ENCODE data around the gene HDAC7. TPM values are rescaled to one million over a fixed set of nuclear protein-coding genes. Genes with fewer than 3 reads are reported as not detected.

HDAC7 gene
- total RNA-seq, 1 donor: 25.4 TPM

GRCh38 chr12:47801170-47801903, 18.4 kb downstream of the HDAC7 start:
- H3K27me3 ChIP-seq (ENCODE audit: insufficient read depth, low read length): no peaks in the 10 kb centered on the region
- H3K4me1 ChIP-seq (ENCODE audit: insufficient read depth, low read length): peaks cover 70% of the 10 kb centered on the region
- H3K4me3 ChIP-seq (ENCODE audit: low read length): no peak overlapping the region
- no peaks in the 10 kb centered on the region for H3K9me3 ChIP-seq (ENCODE audit: low read depth, low read length)

GRCh38 chr12:47800582-47800981, 19.1 kb downstream of the HDAC7 start:
- no peak overlapping the region for H3K4me3 ChIP-seq (ENCODE audit: low read length)
- H3K27me3 ChIP-seq (ENCODE audit: insufficient read depth, low read length): no peaks in the 10 kb centered on the region
- no peaks in the 10 kb centered on the region for H3K9me3 ChIP-seq (ENCODE audit: low read depth, low read length)
- H3K4me1 ChIP-seq (ENCODE audit: insufficient read depth, low read length): peaks cover 62% of the 10 kb centered on the region

DNA sequence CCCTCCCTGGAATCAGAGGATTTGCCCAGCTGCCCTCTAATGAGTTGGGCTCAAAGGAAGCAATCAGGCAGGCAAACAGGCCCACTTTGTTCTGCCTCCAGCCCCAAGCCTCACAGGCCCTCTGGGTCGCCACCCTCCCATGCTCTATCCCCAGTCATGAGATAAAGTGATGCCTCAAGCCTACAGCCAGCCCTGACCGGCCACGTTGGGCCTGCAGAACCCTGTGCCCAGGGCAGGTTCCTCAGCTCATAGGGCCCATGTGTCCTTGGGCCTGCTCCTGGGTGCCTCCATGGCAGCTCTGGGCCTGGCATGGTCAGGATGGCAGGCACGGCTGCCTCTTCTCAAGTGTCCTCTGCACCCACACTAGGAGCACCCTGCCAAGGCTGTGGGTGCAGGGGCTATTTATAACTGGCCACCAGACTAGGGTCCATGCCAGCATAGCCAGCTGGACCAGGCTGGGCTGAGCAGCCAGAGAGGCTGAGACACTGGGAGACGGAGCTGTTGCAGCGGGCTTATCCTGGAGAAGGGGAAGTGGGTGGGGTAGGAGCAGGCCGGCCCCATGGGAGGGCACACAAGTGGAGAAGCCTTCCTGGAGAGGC, 20.2 kb downstream of the HDAC7 start:
- no peaks in the 10 kb centered on the region for H3K27me3 ChIP-seq (ENCODE audit: insufficient read depth, low read length)
- peaks cover 51% of the 10 kb centered on the region for H3K4me1 ChIP-seq (ENCODE audit: insufficient read depth, low read length)
- no peak overlapping the region for H3K4me3 ChIP-seq (ENCODE audit: low read length)
- no peaks in the 10 kb centered on the region for H3K9me3 ChIP-seq (ENCODE audit: low read depth, low read length)

DNA sequence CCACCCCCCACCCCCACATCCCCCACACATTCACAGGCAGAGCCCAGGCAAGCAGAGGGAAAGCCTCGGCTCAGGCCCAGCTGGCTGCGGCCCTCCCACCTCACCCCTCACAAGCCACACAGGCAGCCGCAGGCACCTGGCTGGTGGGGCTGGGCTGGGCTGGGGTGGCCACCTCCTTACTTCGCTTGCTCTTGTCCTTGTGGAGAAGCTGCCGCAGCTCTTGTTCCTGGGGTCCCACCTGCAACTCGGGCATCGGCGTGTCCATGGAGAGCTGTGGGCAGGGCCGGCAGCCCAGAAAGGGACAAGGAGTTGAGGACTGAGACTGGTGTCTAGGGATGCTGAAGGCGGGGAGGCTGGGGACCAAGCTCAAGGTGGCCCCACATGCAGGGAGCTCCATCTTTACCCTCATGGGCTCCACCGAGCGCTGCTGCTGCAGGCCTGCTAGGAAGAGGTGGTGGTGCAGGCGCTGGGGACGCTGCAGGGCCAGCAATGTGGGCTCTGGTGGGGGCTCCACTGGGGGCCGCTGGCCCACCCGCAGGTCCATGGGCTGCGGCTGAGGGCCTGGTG, 21.2 kb downstream of the HDAC7 start:
- H3K4me1 ChIP-seq (ENCODE audit: insufficient read depth, low read length): peaks cover 41% of the 10 kb centered on the region
- H3K9me3 ChIP-seq (ENCODE audit: low read depth, low read length): no peaks in the 10 kb centered on the region
- no peak overlapping the region for H3K4me3 ChIP-seq (ENCODE audit: low read length)
- H3K27me3 ChIP-seq (ENCODE audit: insufficient read depth, low read length): no peaks in the 10 kb centered on the region

DNA sequence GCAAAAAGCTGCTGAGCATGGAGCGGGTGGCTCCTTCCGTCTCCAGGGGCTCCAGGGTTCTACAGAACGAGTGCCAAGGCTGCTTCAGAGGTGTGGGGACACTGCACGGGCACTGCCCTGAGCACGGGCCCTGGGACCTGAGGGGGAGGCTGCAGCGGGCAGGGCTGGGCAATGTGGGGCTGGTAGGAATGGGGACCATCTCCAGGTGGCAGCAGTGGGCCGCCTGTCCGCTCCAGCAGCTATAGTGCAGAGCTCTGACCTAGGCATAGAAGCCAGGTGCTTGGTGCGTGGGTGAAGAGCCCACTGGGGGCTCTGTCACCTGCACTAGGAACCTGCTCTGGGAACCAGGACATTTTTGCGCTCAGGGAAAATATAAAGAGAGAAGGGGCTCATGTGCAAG, 22.3 kb downstream of the HDAC7 start:
- Histone ChIP-seq H3K9me3 (ENCODE audit: low read depth, low read length) (no peaks in the 10 kb centered on the region), H3K4me3 (ENCODE audit: low read length) (no peak overlapping the region), H3K27me3 (ENCODE audit: insufficient read depth, low read length) (no peaks in the 10 kb centered on the region), H3K4me1 (ENCODE audit: insufficient read depth, low read length) (peaks cover 31% of the 10 kb centered on the region)

- H3K27me3 ChIP-seq (ENCODE audit: insufficient read depth, low read length): no peaks in the 10 kb centered on the region
- H3K4me3 ChIP-seq (ENCODE audit: low read length): no peak overlapping the region
- no peaks in the 10 kb centered on the region for H3K9me3 ChIP-seq (ENCODE audit: low read depth, low read length)
- H3K4me1 ChIP-seq (ENCODE audit: insufficient read depth, low read length): peaks cover 15% of the 10 kb centered on the region
Measured at GRCh38 chr12:47795814-47796411, 23.8 kb downstream of the HDAC7 start.

DNA sequence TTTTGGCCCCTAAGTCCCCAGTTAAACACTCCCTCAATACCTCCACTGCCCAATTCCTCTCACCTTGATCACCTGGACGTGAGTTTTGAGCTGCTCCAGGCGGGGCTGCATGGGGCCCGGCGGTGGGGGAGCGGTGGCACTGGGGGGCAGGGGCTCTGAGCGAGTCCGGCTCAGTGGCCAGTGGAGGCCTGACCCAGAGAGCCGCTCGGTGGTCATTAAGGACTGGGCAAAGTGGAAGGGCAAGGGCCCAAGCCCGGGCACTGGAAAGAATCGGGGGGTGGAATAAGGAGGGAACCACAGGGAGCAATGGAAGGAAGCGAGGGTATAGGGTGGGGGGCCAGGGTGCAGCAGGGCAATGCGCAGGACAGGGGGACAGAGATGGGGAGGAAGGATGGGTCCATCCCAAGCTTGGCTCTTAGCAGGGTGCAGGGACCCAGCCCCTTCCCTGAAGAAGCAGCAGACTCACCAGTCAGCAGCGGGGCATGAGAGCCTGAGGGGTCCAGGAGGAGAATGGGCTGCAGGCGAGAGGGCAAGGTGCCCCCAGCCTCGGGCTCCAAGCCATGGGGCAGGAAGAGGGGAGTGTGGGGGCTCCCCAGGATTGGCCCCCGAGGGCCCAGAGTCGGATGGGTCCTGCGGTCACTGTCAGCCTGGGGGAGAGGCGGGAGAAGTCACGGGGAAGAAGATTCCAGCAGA, 24.4 kb downstream of the HDAC7 start:
- H3K4me3 ChIP-seq (ENCODE audit: low read length): no peak overlapping the region
- peaks cover 9% of the 10 kb centered on the region for H3K4me1 ChIP-seq (ENCODE audit: insufficient read depth, low read length)
- H3K27me3 ChIP-seq (ENCODE audit: insufficient read depth, low read length): no peaks in the 10 kb centered on the region
- H3K9me3 ChIP-seq (ENCODE audit: low read depth, low read length): no peaks in the 10 kb centered on the region

DNA sequence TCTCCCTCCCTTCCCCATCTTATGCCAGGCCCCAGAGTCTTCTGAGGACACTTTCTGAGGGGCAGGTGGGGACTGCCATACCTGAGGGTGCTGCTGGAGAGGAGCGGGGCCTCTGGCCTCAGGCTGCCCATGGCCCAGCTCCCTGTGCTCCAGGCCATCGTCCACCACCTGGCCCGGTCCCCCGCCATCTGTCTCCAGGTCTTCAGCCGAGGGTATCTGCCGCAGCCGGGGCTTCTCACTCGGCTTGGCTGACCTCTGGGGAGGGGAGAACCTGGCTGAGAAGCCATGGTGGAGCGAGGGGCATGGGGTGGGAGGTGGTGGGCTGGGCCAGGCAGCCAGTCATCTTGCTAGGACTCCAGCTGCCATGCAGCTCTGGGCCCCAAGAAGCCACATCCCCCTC, 25.0 kb downstream of the HDAC7 start:
- Histone ChIP-seq H3K27me3 (ENCODE audit: insufficient read depth, low read length) (no peaks in the 10 kb centered on the region), H3K9me3 (ENCODE audit: low read depth, low read length) (no peaks in the 10 kb centered on the region), H3K4me3 (ENCODE audit: low read length) (no peak overlapping the region), H3K4me1 (ENCODE audit: insufficient read depth, low read length) (peaks cover 3% of the 10 kb centered on the region)

- Histone ChIP-seq H3K4me3 (ENCODE audit: low read length) (no peak overlapping the region), H3K9me3 (ENCODE audit: low read depth, low read length) (no peaks in the 10 kb centered on the region), H3K27me3 (ENCODE audit: insufficient read depth, low read length) (no peaks in the 10 kb centered on the region), H3K4me1 (ENCODE audit: insufficient read depth, low read length) (no peaks in the 10 kb centered on the region)
Measured at GRCh38 chr12:47793015-47793681, 26.6 kb downstream of the HDAC7 start.

GRCh38 chr12:47791874-47792273, 27.8 kb downstream of the HDAC7 start:
- H3K9me3 ChIP-seq (ENCODE audit: low read depth, low read length): no peaks in the 10 kb centered on the region
- H3K4me1 ChIP-seq (ENCODE audit: insufficient read depth, low read length): no peaks in the 10 kb centered on the region
- no peak overlapping the region for H3K4me3 ChIP-seq (ENCODE audit: low read length)
- no peaks in the 10 kb centered on the region for H3K27me3 ChIP-seq (ENCODE audit: insufficient read depth, low read length)

DNA sequence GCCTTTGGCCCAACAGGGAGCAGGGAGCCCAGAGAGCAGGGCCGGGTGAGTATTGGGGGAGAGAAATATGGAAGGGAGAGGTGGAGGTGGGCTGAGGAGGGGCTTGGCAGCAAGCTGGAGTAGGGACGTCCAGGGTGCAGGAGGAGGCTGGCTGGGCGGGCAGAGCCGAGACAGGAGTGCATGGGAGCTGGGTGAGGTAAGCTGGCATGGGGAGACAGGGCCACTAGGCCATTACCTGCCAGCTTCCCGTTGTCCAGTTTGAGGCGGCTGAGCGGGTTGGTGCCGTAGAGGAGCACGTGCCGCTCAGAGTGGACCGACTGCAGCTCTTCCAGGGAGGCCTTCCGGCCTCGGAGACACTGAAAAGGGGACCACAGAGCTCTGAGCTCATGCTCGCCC, 28.4 kb downstream of the HDAC7 start:
- Histone ChIP-seq H3K27me3 (ENCODE audit: insufficient read depth, low read length) (no peaks in the 10 kb centered on the region), H3K4me3 (ENCODE audit: low read length) (no peak overlapping the region), H3K9me3 (ENCODE audit: low read depth, low read length) (no peaks in the 10 kb centered on the region), H3K4me1 (ENCODE audit: insufficient read depth, low read length) (no peaks in the 10 kb centered on the region)

- Histone ChIP-seq H3K27me3 (ENCODE audit: insufficient read depth, low read length) (no peaks in the 10 kb centered on the region), H3K4me1 (ENCODE audit: insufficient read depth, low read length) (no peaks in the 10 kb centered on the region), H3K4me3 (ENCODE audit: low read length) (no peak overlapping the region), H3K9me3 (ENCODE audit: low read depth, low read length) (no peaks in the 10 kb centered on the region)
Measured at GRCh38 chr12:47790676-47791350, 28.9 kb downstream of the HDAC7 start.

DNA sequence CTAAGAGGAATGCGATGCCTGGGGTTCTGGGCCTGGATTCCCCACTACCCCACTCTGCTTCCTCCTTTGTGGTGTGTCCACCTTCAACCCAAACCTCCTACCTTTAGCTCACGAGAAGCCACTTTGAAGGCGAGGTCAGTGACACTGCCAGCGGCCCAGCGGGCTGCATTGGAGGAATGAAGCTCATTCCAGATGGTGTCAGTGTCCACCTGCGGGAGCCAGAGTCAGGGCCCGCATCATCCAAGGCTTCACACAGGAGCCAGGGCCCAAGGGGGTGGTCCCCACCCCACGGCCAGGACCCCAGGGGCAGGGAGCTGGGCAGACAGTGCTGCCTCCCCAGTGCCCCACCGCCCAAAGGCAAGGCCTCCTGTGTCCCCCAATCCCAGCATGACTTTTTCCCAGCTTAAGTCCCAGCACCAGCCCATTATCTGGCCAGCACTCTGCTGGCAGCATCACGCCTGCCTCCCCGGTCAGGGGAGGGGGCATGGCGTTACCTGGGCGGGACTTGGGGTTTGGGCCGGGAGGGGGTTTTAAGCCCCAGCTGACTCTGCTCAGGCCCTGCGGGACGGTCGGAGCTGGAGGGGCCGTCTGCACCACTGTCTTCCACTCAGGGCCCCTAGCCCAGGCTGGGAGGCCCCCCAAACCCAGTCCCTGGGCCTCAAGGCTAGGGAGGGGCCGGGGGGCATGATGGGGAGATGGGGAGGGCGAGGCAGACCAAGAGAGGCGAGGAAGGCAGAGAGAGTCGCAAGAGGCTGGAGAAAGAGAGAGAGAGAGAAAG, 29.8 kb downstream of the HDAC7 start:
- no peak overlapping the region for H3K4me3 ChIP-seq (ENCODE audit: low read length)
- no peaks in the 10 kb centered on the region for H3K27me3 ChIP-seq (ENCODE audit: insufficient read depth, low read length)
- H3K9me3 ChIP-seq (ENCODE audit: low read depth, low read length): no peaks in the 10 kb centered on the region
- H3K4me1 ChIP-seq (ENCODE audit: insufficient read depth, low read length): no peaks in the 10 kb centered on the region

DNA sequence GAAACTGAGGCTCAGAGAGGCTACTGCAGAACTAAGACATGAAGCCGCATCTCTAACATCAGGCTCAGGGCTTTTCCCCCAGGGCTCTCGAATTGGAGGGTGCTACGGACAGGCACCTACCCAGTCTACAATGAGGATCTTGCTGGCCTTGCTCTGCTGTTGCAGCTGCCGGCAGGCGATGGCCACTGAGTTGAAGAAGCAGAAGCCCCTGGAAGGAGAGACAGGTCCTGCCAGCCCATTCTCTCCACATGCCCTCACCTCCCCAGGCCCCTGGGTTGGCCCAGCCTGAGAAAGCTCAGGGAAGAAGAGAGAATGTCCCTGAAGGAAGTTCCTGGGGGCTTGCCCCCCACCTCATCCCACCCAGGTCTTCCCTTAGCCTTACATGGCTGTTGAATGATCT, 30.6 kb downstream of the HDAC7 start:
- Histone ChIP-seq H3K9me3 (ENCODE audit: low read depth, low read length) (no peaks in the 10 kb centered on the region), H3K27me3 (ENCODE audit: insufficient read depth, low read length) (no peaks in the 10 kb centered on the region), H3K4me1 (ENCODE audit: insufficient read depth, low read length) (no peaks in the 10 kb centered on the region), H3K4me3 (ENCODE audit: low read length) (no peak overlapping the region)

Measured in mononuclear cell (primary cell).